ENCODE measurements around the gene ACOT9.

DNA sequence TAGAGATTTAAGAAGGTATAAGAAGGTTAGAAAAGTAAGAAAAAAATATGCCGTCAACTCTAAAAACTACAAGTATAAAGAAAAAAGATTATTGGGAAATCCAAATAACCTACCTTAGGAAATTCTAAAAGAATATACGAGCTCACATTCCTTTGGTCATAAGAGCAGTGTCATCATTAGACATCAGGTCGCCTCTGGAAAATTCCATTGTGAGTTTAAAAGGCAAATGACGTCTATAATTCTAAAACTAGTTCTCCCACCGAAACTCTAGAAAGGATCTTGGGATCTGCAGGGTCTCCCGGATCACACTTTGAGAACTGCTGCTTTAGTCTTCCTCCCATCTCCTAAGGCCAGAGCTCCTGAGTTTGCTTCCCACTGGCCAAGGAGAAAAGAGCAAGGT is 39.4 kb upstream of the ACOT9 start:
- TF ChIP-seq POLR2A (IDR thresholded peaks at IDR 0.05; ENCODE audit: low read depth) (no peak), POLR2AphosphoS5 (IDR thresholded peaks at IDR 0.05) (no peak), EP300 (IDR thresholded peaks at IDR 0.05) (no peak)
- TF ChIP-seq, protein P1, sequence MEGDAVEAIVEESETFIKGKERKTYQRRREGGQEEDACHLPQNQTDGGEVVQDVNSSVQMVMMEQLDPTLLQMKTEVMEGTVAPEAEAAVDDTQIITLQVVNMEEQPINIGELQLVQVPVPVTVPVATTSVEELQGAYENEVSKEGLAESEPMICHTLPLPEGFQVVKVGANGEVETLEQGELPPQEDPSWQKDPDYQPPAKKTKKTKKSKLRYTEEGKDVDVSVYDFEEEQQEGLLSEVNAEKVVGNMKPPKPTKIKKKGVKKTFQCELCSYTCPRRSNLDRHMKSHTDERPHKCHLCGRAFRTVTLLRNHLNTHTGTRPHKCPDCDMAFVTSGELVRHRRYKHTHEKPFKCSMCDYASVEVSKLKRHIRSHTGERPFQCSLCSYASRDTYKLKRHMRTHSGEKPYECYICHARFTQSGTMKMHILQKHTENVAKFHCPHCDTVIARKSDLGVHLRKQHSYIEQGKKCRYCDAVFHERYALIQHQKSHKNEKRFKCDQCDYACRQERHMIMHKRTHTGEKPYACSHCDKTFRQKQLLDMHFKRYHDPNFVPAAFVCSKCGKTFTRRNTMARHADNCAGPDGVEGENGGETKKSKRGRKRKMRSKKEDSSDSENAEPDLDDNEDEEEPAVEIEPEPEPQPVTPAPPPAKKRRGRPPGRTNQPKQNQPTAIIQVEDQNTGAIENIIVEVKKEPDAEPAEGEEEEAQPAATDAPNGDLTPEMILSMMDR (IDR thresholded peaks at IDR 0.05): no peak

All from esophagus muscularis mucosa (tissue), 4 donors.